ENCODE measurements around the gene TBC1D14.

DNA sequence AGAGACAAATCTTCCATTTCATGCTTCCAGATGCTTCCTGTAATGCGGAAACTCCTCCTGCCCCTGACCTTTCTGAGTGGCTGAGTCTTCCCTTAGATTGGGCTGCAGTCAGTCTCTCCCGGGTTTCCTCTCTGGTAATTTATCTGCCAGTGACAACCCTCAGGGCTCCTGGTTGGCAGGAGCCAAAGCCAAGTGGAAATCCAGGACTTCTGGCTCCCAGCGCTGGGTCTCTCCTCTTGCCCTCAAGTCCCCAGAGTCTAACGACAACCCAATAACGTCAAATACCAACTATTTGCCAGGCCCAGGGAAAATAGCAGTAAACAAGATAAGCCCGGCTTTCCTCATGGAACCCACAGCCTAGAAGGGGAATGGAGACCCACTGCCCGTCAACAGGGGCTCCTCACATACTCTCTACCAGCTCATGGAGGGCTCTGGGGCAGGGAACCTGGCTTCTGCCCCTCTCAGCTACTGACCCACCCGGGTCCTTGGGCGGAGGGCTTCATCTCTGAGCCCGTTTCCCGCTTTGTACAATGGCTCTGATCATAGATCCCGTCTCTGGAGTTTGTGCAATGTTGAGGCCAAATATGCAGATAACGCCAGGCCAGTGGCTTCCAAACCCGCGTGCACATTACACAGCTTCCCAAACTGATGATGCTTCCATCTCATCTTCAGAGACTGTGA lies 1.1 kb upstream of the TBC1D14 start:
- TF ChIP-seq CTCF (IDR thresholded peaks at IDR 0.05) (no peak), POLR2A (IDR thresholded peaks at IDR 0.05) (no peak), EP300 (IDR thresholded peaks at IDR 0.05; ENCODE audit: low read depth) (no peak)

Data from transverse colon (tissue), 3 donors.